GM12878 (cell line): Measurements from ENCODE around the gene DDIT3. TPM values are rescaled to one million over a fixed set of nuclear protein-coding genes. Genes with fewer than 3 reads are reported as not detected.

ENCODE experiments used
- ATAC-seq: fragments of 200-7000 bp; cut with Tn5 transposase; 3 replicates; pipeline ENCODE4 v1.9.1; 2020; ENCODE audit warnings: mild to moderate bottlenecking, moderate library complexity
- BruUV-seq: library from RNA; stranded (reverse); fragments of 400-500 nt; replicated peaks from 2 replicates; lab custom pipeline; 2021; lab: Mats Ljungman, UMichigan
- CTCF ChIA-PET: fragments of 300-600 bp; sonication (Branson Sonifier 250); formaldehyde crosslinking; extraction: SDS; loops from one replicate; lab custom pipeline; 2021; ENCODE audit warnings: inconsistent platforms; lab: Yijun Ruan, JAX
- POLR2A ChIA-PET: fragments of 350-600 bp; formaldehyde crosslinking; extraction: SDS; loops from one replicate; lab custom pipeline; 2021; ENCODE audit warnings: inconsistent platforms; lab: Charles Lee
- RAD21 ChIA-PET: fragments of 300-600 bp; sonication (Branson Sonifier 250); formaldehyde crosslinking; loops from one replicate; lab custom pipeline; 2023; ENCODE audit warnings: antibody characterized with exemption; ENCODE audit not compliant: unreplicated experiment; lab: Charles Lee
- SMC1A ChIA-PET: fragments of 300-600 bp; sonication (Branson Sonifier 250); formaldehyde crosslinking; loops from one replicate; lab custom pipeline; 2023; ENCODE audit not compliant: unreplicated experiment, uncharacterized antibody; lab: Charles Lee
- DNase-seq: peaks from one replicate; pipeline ENCODE4 v3.0.0-alpha.2; 2011; ENCODE audit warnings: low read depth, low spot score
- FAIRE-seq: peaks from 3 replicates; lab custom pipeline; 2011; peaks lifted over from hg19 to GRCh38; lab: Jason Lieb, UNC
- H2AFZ ChIP-seq: 2 replicates; pipeline ENCODE4 v1.6.0; 2011; ENCODE audit warnings: low read depth, low read length, control low read depth; ENCODE audit not compliant: control insufficient read depth
- H3K27ac ChIP-seq: 2 replicates; pipeline ENCODE4 v1.5.1; 2011; ENCODE audit warnings: control low read depth; ENCODE audit not compliant: control insufficient read depth, insufficient read depth
- H3K27me3 ChIP-seq, 2 experiments: replicated peaks in 1 of 2; 2 replicates each; pipeline versions ENCODE4 v1.6.0 to v1.6.1; 2011; ENCODE audit warnings: low read length in 1 of 2; ENCODE audit not compliant: control insufficient read depth in 2 of 2, insufficient read depth in 2 of 2
- H3K36me3 ChIP-seq, 2 experiments: 2 replicates each; pipeline ENCODE4 v1.5.1; 2011; ENCODE audit warnings: low read length in 1 of 2; ENCODE audit not compliant: control insufficient read depth in 2 of 2, insufficient read depth in 2 of 2
- H3K4me1 ChIP-seq: 2 replicates; pipeline ENCODE4 v1.6.1; 2011; ENCODE audit warnings: mild to moderate bottlenecking, low read length, moderate library complexity, mixed read lengths; ENCODE audit not compliant: control insufficient read depth, insufficient read depth
- H3K4me2 ChIP-seq: 2 replicates; pipeline ENCODE4 v1.6.0; 2011; ENCODE audit warnings: control low read depth; ENCODE audit not compliant: control insufficient read depth, insufficient read depth
- H3K4me3 ChIP-seq: fragments of 200-600 bp; sonication (generic); 2 replicates; pipeline ENCODE4 v1.5.1; 2016
- H3K79me2 ChIP-seq: 2 replicates; pipeline ENCODE4 v1.6.0; 2011; ENCODE audit warnings: low read length; ENCODE audit not compliant: control insufficient read depth, insufficient read depth
- H3K9ac ChIP-seq: 2 replicates; pipeline ENCODE4 v1.8.0; 2011; ENCODE audit warnings: low read length, control low read depth, mixed read lengths; ENCODE audit not compliant: control insufficient read depth, insufficient read depth
- H3K9me3 ChIP-seq: replicated peaks from 3 replicates; pipeline ENCODE4 v1.5.1; 2011; ENCODE audit warnings: mild to moderate bottlenecking, low read length; ENCODE audit not compliant: control insufficient read depth, insufficient read depth
- H4K20me1 ChIP-seq: 2 replicates; pipeline ENCODE4 v1.6.0; 2011; ENCODE audit not compliant: control insufficient read depth, insufficient read depth
- ATF7 ChIP-seq: fragments of 450-650 bp; IDR thresholded peaks from 2 replicates; pipeline ENCODE4 v1.6.1; 2016; ENCODE audit warnings: low read depth, mild to moderate bottlenecking
- CBFB ChIP-seq: IDR thresholded peaks from 2 replicates; pipeline ENCODE4 v1.6.1; 2016; ENCODE audit warnings: antibody characterized with exemption, low read depth
- CHD2 ChIP-seq: IDR thresholded peaks from 2 replicates; pipeline ENCODE4 v1.6.1; 2011; ENCODE audit warnings: low read depth, low read length, improper control_type of control experiment, borderline replicate concordance
- E4F1 ChIP-seq: fragments of 450-650 bp; IDR thresholded peaks from 2 replicates; pipeline ENCODE4 v1.6.1; 2018; ENCODE audit warnings: borderline replicate concordance, mild to moderate bottlenecking; ENCODE audit not compliant: partially characterized antibody
- EED ChIP-seq: sonication (generic); IDR thresholded peaks from 2 replicates; pipeline ENCODE4 v1.6.1; 2016; ENCODE audit warnings: antibody characterized with exemption, low read depth
- ESRRA ChIP-seq: IDR thresholded peaks from 2 replicates; pipeline ENCODE4 v1.6.1; 2012; ENCODE audit warnings: mild to moderate bottlenecking, low read length, improper control_type of control experiment
- FOS ChIP-seq: IDR thresholded peaks from 3 replicates; pipeline ENCODE4 v1.6.1; 2011; ENCODE audit warnings: borderline replicate concordance; ENCODE audit not compliant: insufficient read length; ENCODE audit errors: extremely low read depth
- FOXK2 ChIP-seq: fragments of 450-650 bp; IDR thresholded peaks from 2 replicates; pipeline ENCODE4 v1.6.1; 2017; ENCODE audit warnings: mild to moderate bottlenecking, moderate library complexity
- HCFC1 ChIP-seq: fragments of 150-350 bp; IDR thresholded peaks from 2 replicates; pipeline ENCODE4 v1.6.1; 2014; ENCODE audit warnings: low read length
- MTA2 ChIP-seq: fragments of 450-650 bp; IDR thresholded peaks from 2 replicates; pipeline ENCODE4 v1.6.1; 2016; ENCODE audit warnings: low read depth, mild to moderate bottlenecking, moderate library complexity
- MXI1 ChIP-seq: fragments of 150-350 bp; IDR thresholded peaks from 2 replicates; pipeline ENCODE4 v1.6.1; 2011; ENCODE audit warnings: low read depth, mild to moderate bottlenecking, inconsistent platforms, low read length, improper control_type of control experiment
- NFIC ChIP-seq: IDR thresholded peaks from 2 replicates; pipeline ENCODE4 v1.6.1; 2012; ENCODE audit warnings: low read depth, mild to moderate bottlenecking, inconsistent platforms, low read length, moderate library complexity
- RB1 ChIP-seq: fragments of 450-650 bp; formaldehyde crosslinking; IDR thresholded peaks from 2 replicates; pipeline ENCODE4 v1.6.1; 2017; ENCODE audit warnings: mild to moderate bottlenecking, borderline replicate concordance
- SRF ChIP-seq, 2 experiments: IDR thresholded peaks; 2 replicates each; pipeline ENCODE4 v1.6.1; 2011; ENCODE audit warnings: low read depth in 2 of 2, low read length in 2 of 2, mild to moderate bottlenecking in 1 of 2, moderate library complexity in 1 of 2
- TBL1XR1 ChIP-seq: IDR thresholded peaks from 2 replicates; pipeline ENCODE4 v1.6.1; 2012; ENCODE audit warnings: low read depth, low read length, improper control_type of control experiment
- ZNF274 ChIP-seq: IDR thresholded peaks from one replicate; pipeline ENCODE4 v1.8.0; 2011; ENCODE audit not compliant: insufficient read length, insufficient read depth
- ZNF622 ChIP-seq: fragments of 450-650 bp; IDR thresholded peaks from 2 replicates; pipeline ENCODE4 v1.6.1; 2017; ENCODE audit warnings: mild to moderate bottlenecking, inconsistent platforms
- WGBS: methylation state at CpG from one replicate; pipeline ENCODE4 v1.1.6; 2016; ENCODE audit warnings: low lambda C conversion rate; ENCODE audit not compliant: insufficient replicate concordance, insufficient coverage; ENCODE audit errors: missing lambda C conversion rate; 5-methylcytosine and 5-hydroxymethylcytosine counted together
- in situ Hi-C: fragments of 300-500 bp; cut with MboI; formaldehyde crosslinking; loops from 9 replicates; pipeline ENCODE4 v1.14.3; 2018; ENCODE audit warnings: mixed read lengths
- intact Hi-C: fragments of 100-400 bp; cut with micrococcal nuclease; formaldehyde crosslinking; loops from one replicate; pipeline ENCODE4 v1.14.2; 2022; ENCODE audit not compliant: unreplicated experiment
- polyA plus RNA-seq, 11 experiments: library from polyadenylated mRNA; depleted of rRNA in 4 of 11; unstranded in 6 of 11; stranded (reverse) in 5 of 11; fragments of >200 nt; fragmentation: Nextera tagmentation in 4 of 11; fragmentation: Illumina TruSeq in 1 of 11; extraction: Ambion mirVana in 4 of 11; extraction: Trizol in 1 of 11; gene quantifications; 1 replicate in 1 of 11; 2 replicates in 10 of 11; pipeline versions ENCODE4 v1.2.1 to v1.2.3, GENCODE V29; 2011 to 2016; ENCODE audit warnings: inconsistent platforms in 2 of 11, missing spikeins in 2 of 11, low read depth in 1 of 11
- total RNA-seq, 4 experiments: library from RNA; depleted of rRNA in 3 of 4; stranded (reverse); fragments of >200 nt in 3 of 4; fragmentation: Illumina TruSeq in 1 of 4; extraction: Trizol in 1 of 4; gene quantifications; 2 replicates each; pipeline versions ENCODE4 v1.2.1 to v1.2.3, GENCODE V29; 2013 to 2021
- TF ChIP-seq, protein P1 (sequence below): fragments of 450-650 bp; IDR thresholded peaks from 2 replicates; pipeline ENCODE4 v1.6.1; 2017; ENCODE audit warnings: borderline replicate concordance
- TF ChIP-seq, protein P2 (sequence below): IDR thresholded peaks from 2 replicates; pipeline ENCODE4 v1.6.1; 2011; ENCODE audit warnings: mild to moderate bottlenecking, low read depth, low read length, moderate library complexity; ENCODE audit not compliant: insufficient replicate concordance

The DDIT3 gene
- total and polyA plus RNA-seq, 10 of the 15 experiments (the other 5 are each of a cell fraction or from before 2014, with no cell fraction given), result 9.2 to 28.9 (median 15.5) TPM

DNA sequence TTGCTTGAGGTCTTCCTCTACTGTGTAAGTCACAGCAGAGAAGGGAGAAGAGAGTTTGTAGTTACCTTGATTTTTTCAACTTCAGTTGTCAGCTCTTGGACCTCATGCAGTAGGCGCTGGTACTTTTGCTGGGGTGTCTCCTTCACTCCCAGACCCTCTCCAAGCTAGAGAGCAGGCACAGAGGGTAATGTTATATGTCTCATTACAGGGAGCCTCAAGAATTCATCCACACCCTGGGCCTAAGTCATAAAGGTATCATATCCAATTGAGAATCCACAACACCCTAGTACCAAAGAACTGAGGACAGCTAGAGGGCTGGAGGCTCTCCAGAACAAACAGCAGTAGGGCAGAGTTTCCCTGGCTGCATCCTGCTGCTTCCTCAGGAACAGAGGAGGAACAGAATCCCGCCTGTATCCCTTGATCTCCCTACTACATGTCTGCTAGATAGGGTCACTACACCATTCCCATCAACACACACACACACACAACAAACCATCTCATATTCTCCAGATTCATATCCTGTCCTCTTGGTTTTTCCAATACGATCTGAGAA lies 14.8 kb upstream of the DDIT3 start (continued):
- TF ChIP-seq E4F1 (no peak), NFIC (no peak), MXI1 (no peak), FOS (no peak)

DNA sequence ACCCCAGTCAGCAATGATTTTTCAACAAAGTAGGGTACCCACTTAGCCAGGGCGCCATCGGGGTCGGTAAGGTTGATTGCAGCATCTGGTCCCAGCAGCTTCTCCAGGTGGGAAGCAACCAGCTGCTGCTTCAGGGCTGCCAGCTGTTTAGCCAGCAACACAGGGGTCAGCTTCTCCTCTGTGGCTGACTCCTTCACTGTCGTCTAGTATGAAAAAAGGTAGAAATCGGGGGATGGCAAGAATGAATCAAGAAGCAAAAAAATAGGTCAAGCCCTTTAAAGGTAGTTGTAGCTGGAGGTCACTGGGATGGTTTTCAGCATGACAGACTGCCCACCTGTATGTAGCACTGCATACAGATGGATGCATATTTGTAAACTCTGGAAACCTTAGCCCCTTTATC lies 13.9 kb upstream of the DDIT3 start:
- in situ Hi-C loops, result no loop called here
- Histone ChIP-seq H2AFZ (no peak overlapping the region), H3K4me3 (no peak overlapping the region), H3K4me1 (no peaks in the 10 kb centered on the region), H4K20me1 (no peaks in the 10 kb centered on the region), H3K9ac (no peak overlapping the region), H3K36me3 (peaks cover 12 to 22% of the 10 kb centered on the region in 2 experiments; a peak in 3 of 4 replicates), H3K27ac (no peak overlapping the region), H3K9me3 (no peaks in the 10 kb centered on the region), H3K4me2 (no peak overlapping the region), H3K27me3 (no peaks in the 10 kb centered on the region), H3K79me2 (no peaks in the 10 kb centered on the region)
- BruUV-seq, result no TSS peak
- POLR2A ChIA-PET, result no interaction called here
- DNase-seq, result no peak
- no peak for ATAC-seq
- CTCF ChIA-PET, result interaction anchor here (1.2 kb wide), 1 partner anchor 80 kb away, joined by 3 read pairs; the partner anchor contains the start of gene INHBE
- intact Hi-C loops, result no loop called here
- SMC1A ChIA-PET, result no interaction called here
- no peak for FAIRE-seq
- WGBS, result over 99% methylated on average over 5 of the region's 5 CpGs
- RAD21 ChIA-PET, result no interaction called here
- no peak for TF ChIP-seq MTA2
- TF ChIP-seq ESRRA, result no peak
- no peak for TF ChIP-seq RB1
- no peak for TF ChIP-seq EED
- no peak for TF ChIP-seq CBFB
- TF ChIP-seq HCFC1, result no peak
- no peak for TF ChIP-seq ZNF622
- no peak for TF ChIP-seq CHD2
- TF ChIP-seq FOXK2, result no peak
- TF ChIP-seq, protein P1, sequence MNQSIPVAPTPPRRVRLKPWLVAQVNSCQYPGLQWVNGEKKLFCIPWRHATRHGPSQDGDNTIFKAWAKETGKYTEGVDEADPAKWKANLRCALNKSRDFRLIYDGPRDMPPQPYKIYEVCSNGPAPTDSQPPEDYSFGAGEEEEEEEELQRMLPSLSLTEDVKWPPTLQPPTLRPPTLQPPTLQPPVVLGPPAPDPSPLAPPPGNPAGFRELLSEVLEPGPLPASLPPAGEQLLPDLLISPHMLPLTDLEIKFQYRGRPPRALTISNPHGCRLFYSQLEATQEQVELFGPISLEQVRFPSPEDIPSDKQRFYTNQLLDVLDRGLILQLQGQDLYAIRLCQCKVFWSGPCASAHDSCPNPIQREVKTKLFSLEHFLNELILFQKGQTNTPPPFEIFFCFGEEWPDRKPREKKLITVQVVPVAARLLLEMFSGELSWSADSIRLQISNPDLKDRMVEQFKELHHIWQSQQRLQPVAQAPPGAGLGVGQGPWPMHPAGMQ, result no peak
- TF ChIP-seq TBL1XR1, result no peak
- TF ChIP-seq ZNF274, result no peak
- TF ChIP-seq, protein P2, sequence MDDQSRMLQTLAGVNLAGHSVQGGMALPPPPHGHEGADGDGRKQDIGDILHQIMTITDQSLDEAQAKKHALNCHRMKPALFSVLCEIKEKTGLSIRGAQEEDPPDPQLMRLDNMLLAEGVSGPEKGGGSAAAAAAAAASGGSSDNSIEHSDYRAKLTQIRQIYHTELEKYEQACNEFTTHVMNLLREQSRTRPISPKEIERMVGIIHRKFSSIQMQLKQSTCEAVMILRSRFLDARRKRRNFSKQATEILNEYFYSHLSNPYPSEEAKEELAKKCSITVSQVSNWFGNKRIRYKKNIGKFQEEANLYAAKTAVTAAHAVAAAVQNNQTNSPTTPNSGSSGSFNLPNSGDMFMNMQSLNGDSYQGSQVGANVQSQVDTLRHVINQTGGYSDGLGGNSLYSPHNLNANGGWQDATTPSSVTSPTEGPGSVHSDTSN, result no peak
- TF ChIP-seq ATF7, result no peak
- no peak for TF ChIP-seq SRF (IDR thresholded peaks at IDR 0.05; ENCODE audit: low read depth in 2 of 2, low read length in 2 of 2)
